Activated CD4-positive, alpha-beta T cell treated with anti-CD3 and anti-CD28 coated beads, Interleukin-2, amount 10 ng/mL, durations not matched to agents 7 days and 5 days (primary cell): ENCODE measurements around the gene COX19. TPM values are rescaled to one million over a fixed set of nuclear protein-coding genes. Genes with fewer than 3 reads are reported as not detected.
A peak's percentile ranks its signal among the peaks of the same experiment; 100 is the strongest.

ENCODE experiments used
- CTCF ChIA-PET: fragments of 350-600 bp; sonication (Branson Sonifier 250); formaldehyde crosslinking; loops from one replicate; lab custom pipeline; 2021; ENCODE audit warnings: antibody characterized with exemption; lab: Charles Lee
- POLR2A ChIA-PET: fragments of 350-600 bp; sonication (Branson Sonifier 250); formaldehyde crosslinking; loops from one replicate; lab custom pipeline; 2021; ENCODE audit warnings: antibody characterized with exemption; lab: Charles Lee
- DNase-seq: peaks from one replicate; pipeline ENCODE4 v3.0.0-alpha.2; 2020
- H3K27ac Mint-ChIP-seq: one replicate; pipeline ENCODE4 v1.8.0; 2021; ENCODE audit warnings: mild to moderate bottlenecking, moderate library complexity, mixed read lengths
- H3K27me3 Mint-ChIP-seq: one replicate; pipeline ENCODE4 v1.8.0; 2021; ENCODE audit warnings: mixed read lengths
- H3K36me3 Mint-ChIP-seq: one replicate; pipeline ENCODE4 v1.8.0; 2021; ENCODE audit warnings: low read depth, mixed read lengths
- H3K4me1 Mint-ChIP-seq: one replicate; pipeline ENCODE4 v1.8.0; 2021; ENCODE audit warnings: mixed read lengths
- H3K4me3 Mint-ChIP-seq: one replicate; pipeline ENCODE4 v1.8.0; 2021; ENCODE audit warnings: mild to moderate bottlenecking, moderate library complexity, mixed read lengths
- H3K9me3 Mint-ChIP-seq: one replicate; pipeline ENCODE4 v1.8.0; 2021; ENCODE audit warnings: mixed read lengths
- total RNA-seq, 2 experiments: library from RNA; stranded (reverse); gene quantifications; one replicate each; pipeline ENCODE4 v1.2.3, GENCODE V29; 2021

The COX19 gene
- total RNA-seq, 2 experiments from 2014 or later = 18.2 to 20.1 TPM

GRCh38 chr7:923108-924041, 52.0 kb downstream of the COX19 start:
- H3K27me3 Mint-ChIP-seq = no peaks in the 10 kb centered on the region
- H3K9me3 Mint-ChIP-seq = no peaks in the 10 kb centered on the region
- DNase-seq = peak; percentile 96
- H3K27ac Mint-ChIP-seq = peak overlapping the region; percentile 94
- POLR2A ChIA-PET = interaction anchor here (0.6 to 0.9 kb wide), 3 partner anchors 31 to 1943 kb away, joined by 3 to 4 read pairs (median 3); no protein-coding TSS in a partner anchor
- H3K36me3 Mint-ChIP-seq = no peaks in the 10 kb centered on the region
- peak overlapping the region; percentile 78 for H3K4me3 Mint-ChIP-seq
- CTCF ChIA-PET = interaction anchor here (0.7 to 3.5 kb wide), 6 partner anchors 11 to 95 kb away, joined by 3 to 19 read pairs (median 4); no protein-coding TSS in a partner anchor
- peaks cover 36% of the 10 kb centered on the region for H3K4me1 Mint-ChIP-seq

- Mint-ChIP-seq H3K9me3 (no peaks in the 10 kb centered on the region), H3K4me1 (peaks cover 36% of the 10 kb centered on the region), H3K27me3 (no peaks in the 10 kb centered on the region), H3K4me3 (peak overlapping the region; percentile 78), H3K27ac (peak overlapping the region; percentile 94), H3K36me3 (no peaks in the 10 kb centered on the region)
- POLR2A ChIA-PET = interaction anchor here (0.5 to 0.6 kb wide), 2 partner anchors 110 to 155 kb away, joined by 3 to 5 read pairs; no protein-coding TSS in a partner anchor
- DNase-seq = peak; percentile 27
- CTCF ChIA-PET = interaction anchor here (0.8 to 3.5 kb wide), 5 partner anchors 9 to 49 kb away, joined by 3 to 19 read pairs (median 4); no protein-coding TSS in a partner anchor
These were observed 52.8 kb downstream of the COX19 start for GRCh38 chr7:922334-923107.

- H3K4me3 Mint-ChIP-seq = peak overlapping the region; percentile 78
- CTCF ChIA-PET = interaction anchor here (0.8 to 3.5 kb wide), 3 partner anchors 9 to 13 kb away, joined by 3 to 19 read pairs (median 4); no protein-coding TSS in a partner anchor
- H3K9me3 Mint-ChIP-seq = no peaks in the 10 kb centered on the region
- no peak for DNase-seq
- H3K27ac Mint-ChIP-seq = peak overlapping the region; percentile 82
- POLR2A ChIA-PET = interaction anchor here (0.5 kb wide), 1 partner anchor 109 kb away, joined by 5 read pairs; no protein-coding TSS in a partner anchor
- H3K36me3 Mint-ChIP-seq = no peaks in the 10 kb centered on the region
- no peaks in the 10 kb centered on the region for H3K27me3 Mint-ChIP-seq
- H3K4me1 Mint-ChIP-seq = peaks cover 36% of the 10 kb centered on the region
These were observed 53.6 kb downstream of the COX19 start for GRCh38 chr7:921581-922333.

- Mint-ChIP-seq H3K27me3 (no peaks in the 10 kb centered on the region), H3K9me3 (no peaks in the 10 kb centered on the region), H3K4me1 (peaks cover 36% of the 10 kb centered on the region), H3K4me3 (no peak overlapping the region), H3K27ac (peak overlapping the region; percentile 82), H3K36me3 (no peaks in the 10 kb centered on the region)
- no peak for DNase-seq
- POLR2A ChIA-PET = no interaction called here
- CTCF ChIA-PET = interaction anchor here (0.8 to 3.5 kb wide), 2 partner anchors 9 to 12 kb away, joined by 3 to 19 read pairs; no protein-coding TSS in a partner anchor
These were observed 54.3 kb downstream of the COX19 start for GRCh38 chr7:921071-921461.

- no peaks in the 10 kb centered on the region for H3K36me3 Mint-ChIP-seq
- CTCF ChIA-PET = interaction anchor here (0.8 to 3.5 kb wide), 2 partner anchors 8 to 11 kb away, joined by 3 to 19 read pairs; no protein-coding TSS in a partner anchor
- no peak overlapping the region for H3K4me3 Mint-ChIP-seq
- peaks cover 35% of the 10 kb centered on the region for H3K4me1 Mint-ChIP-seq
- H3K9me3 Mint-ChIP-seq = no peaks in the 10 kb centered on the region
- H3K27me3 Mint-ChIP-seq = no peaks in the 10 kb centered on the region
- POLR2A ChIA-PET = no interaction called here
- DNase-seq = no peak
- peak overlapping the region; percentile 82 for H3K27ac Mint-ChIP-seq
These were observed 54.8 kb downstream of the COX19 start for GRCh38 chr7:920351-921070.

GRCh38 chr7:919924-920341, 55.4 kb downstream of the COX19 start:
- ChIA-PET POLR2A (no interaction called here), CTCF (no interaction called here)
- Mint-ChIP-seq H3K9me3 (no peaks in the 10 kb centered on the region), H3K4me1 (peaks cover 34% of the 10 kb centered on the region), H3K27me3 (no peaks in the 10 kb centered on the region), H3K27ac (no peak overlapping the region), H3K4me3 (no peak overlapping the region), H3K36me3 (no peaks in the 10 kb centered on the region)
- DNase-seq = no peak

- ChIA-PET POLR2A (no interaction called here), CTCF (interaction anchor here (2.3 kb wide), 1 partner anchor 10 kb away, joined by 8 read pairs; no protein-coding TSS in a partner anchor)
- Mint-ChIP-seq H3K27ac (no peak overlapping the region), H3K36me3 (no peaks in the 10 kb centered on the region), H3K9me3 (no peaks in the 10 kb centered on the region), H3K27me3 (no peaks in the 10 kb centered on the region), H3K4me1 (peaks cover 29% of the 10 kb centered on the region), H3K4me3 (no peak overlapping the region)
- no peak for DNase-seq
These were observed 56.3 kb downstream of the COX19 start for GRCh38 chr7:919114-919442.

GRCh38 chr7:918441-919113, 56.8 kb downstream of the COX19 start:
- ChIA-PET CTCF (interaction anchor here (1.1 to 2.3 kb wide), 2 partner anchors 10 to 75 kb away, joined by 3 to 8 read pairs; no protein-coding TSS in a partner anchor), POLR2A (no interaction called here)
- Mint-ChIP-seq H3K9me3 (no peaks in the 10 kb centered on the region), H3K36me3 (no peaks in the 10 kb centered on the region), H3K4me1 (peaks cover 27% of the 10 kb centered on the region), H3K27ac (no peak overlapping the region), H3K27me3 (no peaks in the 10 kb centered on the region), H3K4me3 (no peak overlapping the region)
- no peak for DNase-seq

GRCh38 chr7:918118-918425, 57.3 kb downstream of the COX19 start:
- ChIA-PET CTCF (interaction anchor here (1.1 to 2.3 kb wide), 2 partner anchors 9 to 75 kb away, joined by 3 to 8 read pairs; no protein-coding TSS in a partner anchor), POLR2A (no interaction called here)
- Mint-ChIP-seq H3K4me3 (no peak overlapping the region), H3K36me3 (no peaks in the 10 kb centered on the region), H3K4me1 (peaks cover 22% of the 10 kb centered on the region), H3K27ac (no peak overlapping the region), H3K27me3 (no peaks in the 10 kb centered on the region), H3K9me3 (no peaks in the 10 kb centered on the region)
- no peak for DNase-seq

- no peaks in the 10 kb centered on the region for H3K36me3 Mint-ChIP-seq
- H3K27ac Mint-ChIP-seq = no peak overlapping the region
- CTCF ChIA-PET = interaction anchor here (1.1 to 2.3 kb wide), 2 partner anchors 9 to 76 kb away, joined by 3 to 8 read pairs; no protein-coding TSS in a partner anchor
- no peaks in the 10 kb centered on the region for H3K9me3 Mint-ChIP-seq
- H3K27me3 Mint-ChIP-seq = no peaks in the 10 kb centered on the region
- no peak for DNase-seq
- peaks cover 19% of the 10 kb centered on the region for H3K4me1 Mint-ChIP-seq
- H3K4me3 Mint-ChIP-seq = no peak overlapping the region
- POLR2A ChIA-PET = no interaction called here
These were observed 57.9 kb downstream of the COX19 start for GRCh38 chr7:917255-918117.
